ENCODE results near the gene GPR21. TPM values are rescaled to one million over a fixed set of nuclear protein-coding genes. Genes with fewer than 3 reads are reported as not detected.

GPR21 gene, protein sequence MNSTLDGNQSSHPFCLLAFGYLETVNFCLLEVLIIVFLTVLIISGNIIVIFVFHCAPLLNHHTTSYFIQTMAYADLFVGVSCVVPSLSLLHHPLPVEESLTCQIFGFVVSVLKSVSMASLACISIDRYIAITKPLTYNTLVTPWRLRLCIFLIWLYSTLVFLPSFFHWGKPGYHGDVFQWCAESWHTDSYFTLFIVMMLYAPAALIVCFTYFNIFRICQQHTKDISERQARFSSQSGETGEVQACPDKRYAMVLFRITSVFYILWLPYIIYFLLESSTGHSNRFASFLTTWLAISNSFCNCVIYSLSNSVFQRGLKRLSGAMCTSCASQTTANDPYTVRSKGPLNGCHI
- polyA plus RNA-seq (ENCODE audit: insufficient read length in 3 of 3): under 1 TPM in 2 of 3 donors, not detected in 1; 0.40 to 0.49 TPM

DNA sequence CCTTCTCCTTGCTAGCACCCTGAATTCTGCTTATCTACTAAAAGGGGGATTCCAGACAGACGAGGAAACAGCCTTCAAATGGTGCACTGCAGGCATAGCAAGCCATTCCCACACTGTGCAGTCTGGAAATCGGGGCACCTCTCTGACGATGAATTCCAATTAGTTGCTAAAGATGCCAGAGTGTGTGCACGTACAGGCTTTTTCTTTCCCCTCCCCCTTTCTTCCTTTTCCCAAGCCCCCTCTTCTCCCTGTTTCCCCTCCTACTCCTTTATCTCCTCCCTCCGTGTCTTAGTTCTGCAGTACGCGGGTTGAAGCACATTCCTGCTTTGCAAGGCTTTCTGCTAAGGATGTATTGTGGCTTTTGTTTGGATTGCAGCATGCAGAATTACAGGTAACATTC is at the start of gene GPR21:
GPR21 (plus strand) TSS at position 316 of the 400 bp plus-strand sequence. CDS start 900 bp downstream, outside the sequence.
- no peak for DNase-seq (ENCODE audit: low read depth in 3 of 3, low spot score in 2 of 3)

DNA sequence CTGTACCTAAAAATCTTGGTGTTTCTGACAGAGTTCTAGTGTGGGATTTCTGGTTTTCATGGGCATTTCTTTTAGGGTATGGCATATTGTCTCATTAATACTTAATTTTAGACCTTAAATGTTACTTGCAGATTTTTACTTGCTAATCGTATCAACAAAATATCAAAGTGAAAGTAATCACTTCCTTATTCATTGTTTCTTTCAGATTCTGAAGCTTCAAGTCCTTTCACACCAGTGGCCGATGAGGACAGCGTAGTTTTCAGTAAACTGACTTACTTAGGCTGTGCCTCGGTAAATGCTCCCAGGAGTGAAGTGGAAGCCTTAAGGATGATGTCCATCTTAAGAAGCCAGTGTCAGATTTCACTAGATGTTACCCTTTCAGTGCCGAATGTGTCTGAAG is 47.5 kb upstream of the GPR21 start:
- no peak for DNase-seq (ENCODE audit: low read depth in 3 of 3, low spot score in 2 of 3)

DNA sequence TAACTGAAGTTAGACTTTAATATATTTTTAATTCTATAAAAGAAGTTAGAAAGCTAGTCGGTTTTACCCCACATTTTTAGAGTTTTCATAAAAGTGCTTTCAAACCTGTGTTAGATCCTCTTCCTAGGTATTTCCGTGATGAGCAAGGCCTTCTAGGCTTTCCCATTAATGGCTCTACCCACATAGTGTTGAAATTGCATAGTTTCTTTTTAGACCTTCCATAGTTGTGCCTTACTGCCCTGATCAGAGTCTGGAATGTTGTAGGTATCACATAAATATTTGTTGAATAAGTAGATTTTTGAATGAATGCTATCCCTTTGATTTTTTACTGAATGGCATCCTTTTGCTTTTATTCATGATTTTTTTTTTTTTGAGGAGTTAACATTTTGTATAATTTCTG is 45.3 kb upstream of the GPR21 start:
- DNase-seq (ENCODE audit: low read depth in 3 of 3, low spot score in 2 of 3): no peak

- DNase-seq (ENCODE audit: low read depth in 3 of 3, low spot score in 2 of 3): no peak
Measured at GRCh38 chr9:122988920-122989621, 44.4 kb upstream of the GPR21 start.

DNA sequence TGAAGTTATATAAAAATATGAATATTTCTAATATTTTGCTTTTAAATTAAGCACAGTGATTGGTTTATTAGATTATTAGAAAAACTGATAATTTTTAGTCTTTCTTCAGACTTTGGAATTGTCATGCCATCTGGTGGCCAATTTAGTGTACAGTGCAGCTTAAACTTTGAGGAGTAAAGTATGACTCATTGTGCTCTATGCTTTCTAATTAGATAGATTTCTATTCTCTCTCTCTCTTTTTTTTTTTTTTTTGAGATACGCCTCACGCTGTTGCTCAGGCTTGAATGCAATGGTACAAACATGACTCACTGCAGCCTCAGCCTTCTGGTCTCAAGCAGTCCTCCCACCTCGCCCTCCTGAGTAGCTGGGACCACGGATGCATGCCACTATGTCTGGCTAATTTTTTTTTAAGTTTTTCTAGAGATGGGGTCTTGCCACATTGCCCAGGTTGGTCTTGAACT is 42.1 kb upstream of the GPR21 start:
- DNase-seq (ENCODE audit: low read depth in 3 of 3, low spot score in 2 of 3): no peak

DNA sequence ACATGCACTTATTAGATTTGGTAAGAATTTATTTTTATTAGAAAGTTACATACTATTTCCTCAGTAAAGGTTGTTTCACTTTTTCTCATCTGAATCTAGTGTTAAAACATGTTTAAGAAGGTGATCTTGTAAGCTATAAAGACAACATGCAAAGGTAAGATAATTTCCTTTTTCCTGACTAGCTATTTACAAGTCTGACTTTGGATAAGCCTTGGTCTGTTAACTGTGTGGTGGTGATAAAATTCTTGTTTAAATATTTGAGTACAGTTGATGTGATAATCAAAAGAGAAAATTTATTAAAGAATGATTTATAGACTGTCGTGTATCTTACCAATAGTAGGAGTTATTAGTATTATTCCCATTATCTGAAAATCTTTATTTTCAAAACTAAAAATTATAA is 36.9 kb upstream of the GPR21 start:
- DNase-seq (ENCODE audit: low read depth in 3 of 3, low spot score in 2 of 3): no peak

DNA sequence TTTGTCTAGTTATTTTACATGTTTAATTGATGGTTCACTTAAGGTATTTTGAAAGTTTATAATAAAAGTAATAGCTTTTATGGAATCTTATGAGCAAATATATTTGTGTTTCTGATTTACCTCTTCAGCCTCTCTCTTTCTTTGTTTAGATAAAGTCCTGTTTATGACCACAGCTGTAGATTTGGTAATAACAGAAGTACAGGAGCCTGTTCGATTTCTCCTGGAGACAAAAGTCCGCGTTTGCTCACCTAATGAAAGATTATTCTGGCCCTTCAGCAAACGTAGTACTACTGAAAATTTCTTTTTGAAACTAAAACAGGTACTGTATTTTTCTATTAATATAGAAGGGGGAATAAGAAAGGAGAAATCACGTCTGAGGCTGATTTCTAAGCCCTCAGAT is 35.0 kb upstream of the GPR21 start:
- no peak for DNase-seq (ENCODE audit: low read depth in 3 of 3, low spot score in 2 of 3)

DNA sequence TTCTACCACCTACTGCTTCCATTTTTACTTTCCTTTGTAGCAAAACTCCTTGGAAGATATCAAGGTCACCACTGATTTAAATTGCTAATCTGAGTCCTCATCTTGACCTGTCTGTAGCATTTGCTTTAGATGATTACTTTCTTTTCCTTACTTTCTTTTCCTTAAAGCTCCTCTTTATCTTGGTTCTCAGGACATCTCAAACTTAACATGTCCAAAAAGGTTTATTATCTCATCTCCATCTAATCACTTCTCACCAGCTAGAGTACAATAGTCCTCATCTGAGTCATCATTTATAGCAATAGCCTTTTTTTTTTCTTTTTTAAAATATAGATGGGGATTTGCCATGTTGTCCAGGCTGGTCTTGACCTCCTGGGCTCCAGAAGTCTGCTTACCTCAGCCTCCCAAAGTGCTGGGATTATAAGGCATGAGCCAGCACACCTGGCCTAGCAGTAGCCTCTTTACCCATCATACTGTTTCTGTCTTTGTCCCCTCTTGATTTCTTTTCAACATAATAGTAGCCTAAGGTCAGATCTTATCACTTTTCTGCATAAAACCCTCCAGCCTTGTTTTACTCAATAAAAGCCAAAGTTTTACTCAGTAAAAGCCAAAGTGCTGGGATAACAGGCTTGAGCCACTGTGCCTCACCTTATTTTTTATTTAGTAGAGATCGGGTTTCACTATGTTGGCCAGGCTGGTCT is 32.9 kb upstream of the GPR21 start:
- no peak for DNase-seq (ENCODE audit: low read depth in 3 of 3, low spot score in 2 of 3)

DNA sequence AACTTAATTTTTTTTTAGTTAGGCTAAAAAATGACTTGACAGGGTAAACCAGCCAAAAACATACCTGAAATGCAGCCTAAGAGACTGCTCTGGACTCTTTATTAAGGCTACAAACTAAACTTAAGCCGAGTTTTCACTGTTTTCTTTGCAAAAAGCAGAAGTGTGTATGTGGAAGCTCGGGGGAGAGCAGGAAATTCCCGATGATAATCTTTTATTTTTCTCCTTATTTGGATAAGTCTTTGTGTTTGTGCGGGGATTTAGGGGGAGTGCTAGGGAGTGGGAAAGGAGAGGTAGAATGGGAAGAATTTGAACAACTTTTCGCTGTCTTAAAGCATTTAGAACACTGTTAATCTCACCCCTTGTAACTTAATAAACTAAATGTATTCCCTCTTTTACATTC is 30.7 kb upstream of the GPR21 start:
- peak in 2 of 3 donors; percentile 2 to 8 for DNase-seq (ENCODE audit: low read depth in 3 of 3, low spot score in 2 of 3)

- DNase-seq (ENCODE audit: low read depth in 3 of 3, low spot score in 2 of 3): no peak
Measured at GRCh38 chr9:123003466-123003865, 30.0 kb upstream of the GPR21 start.

DNA sequence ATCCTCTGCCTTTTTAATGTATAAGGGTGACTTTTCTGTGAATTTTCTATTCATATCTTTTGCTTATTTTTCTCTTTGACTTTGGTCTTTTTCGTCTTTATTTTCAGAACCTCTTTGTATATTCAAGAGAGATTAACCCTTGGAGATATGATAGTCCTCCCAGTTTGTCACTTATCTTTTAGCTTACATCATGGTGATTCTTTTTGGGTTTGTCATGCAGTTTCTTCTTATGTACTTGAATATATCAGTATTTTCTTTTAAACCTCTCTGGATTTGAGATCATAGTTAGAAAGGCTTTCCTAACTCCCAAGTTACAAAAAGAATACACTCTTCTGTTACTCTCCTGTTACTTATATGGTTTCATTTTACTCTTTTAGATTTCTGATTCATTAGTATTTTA is 27.5 kb upstream of the GPR21 start:
- DNase-seq (ENCODE audit: low read depth in 3 of 3, low spot score in 2 of 3): no peak

GRCh38 chr9:123007269-123007668 is 26.2 kb upstream of the GPR21 start:
- DNase-seq (ENCODE audit: low read depth in 3 of 3, low spot score in 2 of 3): no peak

DNA sequence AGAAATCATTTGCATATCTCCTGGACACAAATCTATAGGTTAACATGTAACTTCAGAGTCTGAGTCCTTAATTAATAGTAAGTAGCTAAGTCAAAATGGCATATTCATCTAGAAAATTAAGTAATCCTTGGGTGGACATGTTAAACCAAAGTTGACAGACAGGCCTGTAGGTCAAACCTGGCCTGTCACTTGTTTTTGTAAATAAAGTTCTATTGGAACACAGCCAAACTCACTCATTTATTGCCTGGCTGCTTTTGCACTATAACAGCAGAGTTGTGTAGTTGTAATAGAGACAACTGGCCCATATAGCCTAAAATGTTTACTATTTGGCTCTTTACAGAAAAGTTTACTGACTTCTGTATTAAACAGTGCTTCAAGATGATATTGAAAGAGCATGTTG is 24.6 kb upstream of the GPR21 start:
- DNase-seq (ENCODE audit: low read depth in 3 of 3, low spot score in 2 of 3): no peak

DNA sequence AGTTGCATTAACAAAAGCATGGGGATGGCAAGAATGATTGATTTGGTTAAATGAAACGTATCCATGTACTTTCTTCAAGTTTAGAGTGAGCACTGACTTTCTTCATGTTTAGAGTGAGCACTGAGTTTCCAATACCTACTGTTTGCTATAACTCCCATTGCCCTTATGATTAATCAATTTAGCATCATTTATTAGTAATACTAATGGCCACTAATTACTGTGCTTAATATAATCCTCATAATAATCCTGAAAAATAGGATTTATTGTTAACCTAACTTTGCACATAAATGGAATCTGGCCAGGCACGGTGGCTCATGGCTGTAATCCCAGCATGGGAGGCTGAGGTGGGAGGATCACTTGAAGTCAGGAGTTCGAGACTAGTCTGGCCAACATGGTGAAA is 22.1 kb upstream of the GPR21 start:
- DNase-seq (ENCODE audit: low read depth in 3 of 3, low spot score in 2 of 3): no peak

DNA sequence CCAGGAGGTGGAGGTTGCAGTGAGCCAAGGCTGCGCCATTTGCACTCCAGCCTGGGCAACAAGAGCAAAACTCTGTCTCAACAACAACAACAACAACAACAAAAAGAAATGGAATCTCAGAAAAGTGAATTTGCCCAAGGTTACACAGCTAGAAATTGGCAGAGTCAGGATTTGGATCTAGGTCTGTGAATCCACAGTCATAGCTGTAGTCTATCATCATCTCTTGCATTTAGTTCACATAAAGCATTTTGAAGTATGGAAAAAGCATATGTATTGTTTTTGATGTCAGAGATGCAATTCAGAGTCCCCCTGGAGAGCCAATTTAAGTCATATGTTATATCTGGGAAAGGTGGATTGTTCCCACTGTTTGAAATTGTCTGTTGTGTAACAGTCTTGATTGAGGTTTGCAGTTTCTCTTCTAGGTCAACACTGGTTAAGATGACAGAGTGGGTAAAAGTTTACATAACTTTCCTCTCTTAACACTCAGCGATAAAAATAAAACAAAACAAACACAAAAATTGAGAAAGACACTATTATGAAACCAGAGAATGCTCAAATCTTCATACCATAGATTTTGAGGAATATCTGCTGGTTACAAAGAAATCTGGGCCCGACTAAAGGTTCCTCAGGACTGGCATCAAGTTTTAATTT is 21.5 kb upstream of the GPR21 start:
- DNase-seq (ENCODE audit: low read depth in 3 of 3, low spot score in 2 of 3): no peak

- no peak for DNase-seq (ENCODE audit: low read depth in 3 of 3, low spot score in 2 of 3)
Measured at GRCh38 chr9:123016631-123017030, 16.8 kb upstream of the GPR21 start.

GRCh38 chr9:123020796-123021195 is 12.7 kb upstream of the GPR21 start:
- DNase-seq (ENCODE audit: low read depth in 3 of 3, low spot score in 2 of 3): no peak

- no peak for DNase-seq (ENCODE audit: low read depth in 3 of 3, low spot score in 2 of 3)
Measured at GRCh38 chr9:123026425-123026824, 7.0 kb upstream of the GPR21 start.

- no peak for DNase-seq (ENCODE audit: low read depth in 3 of 3, low spot score in 2 of 3)
Measured at GRCh38 chr9:123027517-123027916, 6.0 kb upstream of the GPR21 start.

DNA sequence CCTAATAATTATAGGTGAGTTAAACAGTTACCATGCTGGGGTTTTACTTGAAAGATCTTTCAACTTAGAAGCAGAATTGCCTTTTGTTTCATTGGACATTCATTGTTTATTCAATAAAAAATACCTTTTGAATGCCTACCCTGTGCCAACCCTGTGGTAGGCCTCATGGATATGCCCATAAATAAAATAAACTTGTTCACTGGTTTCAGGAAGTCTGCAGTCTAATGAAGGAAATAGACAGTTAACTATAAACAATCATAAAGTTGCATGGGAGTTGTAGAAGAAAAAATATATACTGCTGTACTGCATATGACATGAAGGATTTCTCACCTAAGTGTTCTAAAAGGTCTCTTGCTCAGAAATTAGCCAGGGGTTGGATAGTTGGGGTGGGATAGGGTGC is 5.3 kb upstream of the GPR21 start:
- no peak for DNase-seq (ENCODE audit: low read depth in 3 of 3, low spot score in 2 of 3)

GRCh38 chr9:123028973-123029372 is 4.5 kb upstream of the GPR21 start:
- DNase-seq (ENCODE audit: low read depth in 3 of 3, low spot score in 2 of 3): no peak

Measured in right renal cortex interstitium (tissue), 3 donors.